Neural progenitor cell (in vitro differentiated cells): ENCODE results near the gene ELFN1. TPM values are rescaled to one million over a fixed set of nuclear protein-coding genes. Genes with fewer than 3 reads are reported as not detected.

ENCODE experiments used
- DNase-seq: peaks from one replicate; pipeline ENCODE4 v3.0.0-alpha.2; 2016; ENCODE audit warnings: low spot score
- H2AFZ ChIP-seq: fragments of 200-600 bp; sonication (generic); replicated peaks from 2 replicates; pipeline ENCODE4 v1.6.1; 2016; ENCODE audit warnings: antibody characterized with exemption
- H3F3A ChIP-seq: fragments of 200-600 bp; sonication (generic); 2 replicates; pipeline ENCODE4 v1.6.1; 2016; ENCODE audit warnings: antibody characterized with exemption, low read depth
- H3K27ac ChIP-seq: fragments of 200-600 bp; sonication (generic); 2 replicates; pipeline ENCODE4 v1.5.1; 2016; ENCODE audit warnings: mild to moderate bottlenecking
- H3K27me3 ChIP-seq: fragments of 200-600 bp; sonication (generic); 2 replicates; pipeline ENCODE4 v1.6.1; 2016; ENCODE audit warnings: mild to moderate bottlenecking, moderate library complexity
- H3K36me3 ChIP-seq: fragments of 200-600 bp; sonication (generic); 2 replicates; pipeline ENCODE4 v1.5.1; 2016
- H3K4me1 ChIP-seq: fragments of 200-600 bp; sonication (generic); 2 replicates; pipeline ENCODE4 v1.6.1; 2016; ENCODE audit warnings: mixed run types
- H3K4me2 ChIP-seq: fragments of 200-600 bp; sonication (generic); 2 replicates; pipeline ENCODE4 v1.6.1; 2016
- H3K4me3 ChIP-seq: fragments of 200-600 bp; sonication (generic); 2 replicates; pipeline ENCODE4 v1.5.1; 2016
- H3K79me2 ChIP-seq: fragments of 200-600 bp; sonication (generic); 2 replicates; pipeline ENCODE4 v1.6.1; 2016; ENCODE audit warnings: low read depth
- H3K9ac ChIP-seq: fragments of 200-600 bp; sonication (generic); 2 replicates; pipeline ENCODE4 v1.6.1; 2016
- H3K9me3 ChIP-seq: fragments of 200-600 bp; sonication (generic); 2 replicates; pipeline ENCODE4 v1.5.1; 2016; ENCODE audit warnings: low read depth
- H4K20me1 ChIP-seq: fragments of 200-600 bp; sonication (generic); 2 replicates; pipeline ENCODE4 v1.6.1; 2016; ENCODE audit warnings: low read depth
- H3K27ac Mint-ChIP-seq: 3 replicates; pipeline ENCODE4 v1.8.0; 2021; ENCODE audit warnings: mixed read lengths
- H3K27me3 Mint-ChIP-seq: 2 replicates; pipeline ENCODE4 v1.8.0; 2022; ENCODE audit warnings: low read depth, mild to moderate bottlenecking, inconsistent platforms, moderate library complexity, mixed read lengths; ENCODE audit not compliant: insufficient read depth
- H3K36me3 Mint-ChIP-seq: 3 replicates; pipeline ENCODE4 v1.8.0; 2021; ENCODE audit warnings: mixed read lengths
- H3K4me1 Mint-ChIP-seq: 3 replicates; pipeline ENCODE4 v1.8.0; 2021; ENCODE audit warnings: mixed read lengths
- H3K4me3 Mint-ChIP-seq: 3 replicates; pipeline ENCODE4 v1.8.0; 2021; ENCODE audit warnings: mild to moderate bottlenecking, moderate library complexity, mixed read lengths
- H3K9me3 Mint-ChIP-seq: 3 replicates; pipeline ENCODE4 v1.8.0; 2020; ENCODE audit warnings: mixed read lengths
- EZH2 ChIP-seq: fragments of 200-600 bp; sonication (generic); IDR thresholded peaks from 2 replicates; pipeline ENCODE4 v1.6.1; 2017; ENCODE audit warnings: antibody characterized with exemption, mild to moderate bottlenecking, moderate library complexity
- EZH2phosphoT487 ChIP-seq: fragments of 200-600 bp; sonication (generic); IDR thresholded peaks from 2 replicates; pipeline ENCODE4 v1.6.1; 2017; ENCODE audit warnings: antibody characterized with exemption
- total RNA-seq: library from RNA; depleted of rRNA; stranded (reverse); fragments of >200 nt; gene quantifications from 2 replicates; pipeline ENCODE4 v1.2.3, GENCODE V29; 2015; ENCODE audit warnings: low replicate concordance
- TF ChIP-seq, protein P1 (sequence below): fragments of 200-600 bp; sonication (generic); IDR thresholded peaks from 2 replicates; pipeline ENCODE4 v1.5.1; 2017; ENCODE audit warnings: antibody characterized with exemption, mild to moderate bottlenecking

Gene ELFN1
- total RNA-seq, 1 donor from 2014 or later, result 2.2 TPM

DNA sequence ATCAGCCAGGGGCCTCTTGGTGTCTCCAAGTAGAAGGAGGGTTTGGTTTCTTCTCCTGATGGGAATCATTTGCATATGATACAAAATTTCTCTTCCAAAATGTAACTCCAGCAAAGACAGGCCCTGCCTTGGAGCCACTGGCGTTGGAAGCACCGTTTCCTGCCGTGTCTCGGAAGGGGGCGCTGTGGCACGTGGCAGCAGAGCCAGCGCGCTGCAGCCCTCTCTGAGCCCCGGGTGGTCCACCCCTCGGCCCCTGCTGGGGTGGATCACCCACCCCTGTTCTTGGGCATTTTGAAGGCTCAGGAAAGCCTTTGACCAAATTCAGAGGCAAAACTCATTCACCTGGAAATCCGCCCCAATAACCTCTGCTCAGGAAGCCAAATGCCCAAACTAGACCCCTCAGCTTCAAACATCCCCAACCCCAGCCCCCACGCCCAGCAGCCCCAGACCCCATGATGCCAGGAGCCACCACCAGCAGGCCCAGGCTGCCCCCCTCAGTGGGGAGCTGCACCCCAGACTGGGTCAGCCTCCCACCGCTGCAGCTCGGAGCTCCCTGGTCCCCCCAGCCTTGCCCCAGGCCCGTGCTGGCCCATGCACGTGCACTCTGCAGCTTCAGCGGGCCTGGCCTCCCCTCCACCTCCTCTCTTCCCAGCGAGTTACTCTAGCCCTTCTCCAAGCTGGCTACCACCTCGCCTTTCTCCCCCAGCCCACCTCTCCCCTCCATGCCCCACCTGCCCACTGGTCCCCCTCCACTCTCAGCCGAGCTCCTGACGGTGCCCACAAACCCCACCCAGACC, 29.5 kb upstream of the ELFN1 start:
- H3K9me3 ChIP-seq, result peaks cover 9% of the 10 kb centered on the region
- H3K36me3 Mint-ChIP-seq, result no peaks in the 10 kb centered on the region
- H3K27me3 ChIP-seq, result no peaks in the 10 kb centered on the region
- peaks cover 5% of the 10 kb centered on the region for H3K4me1 Mint-ChIP-seq
- no peak overlapping the region for H3K27ac Mint-ChIP-seq
- H3K9me3 Mint-ChIP-seq, result peaks cover 10% of the 10 kb centered on the region
- H4K20me1 ChIP-seq, result no peaks in the 10 kb centered on the region
- H3K4me2 ChIP-seq, result no peak overlapping the region
- no peak overlapping the region for H3K9ac ChIP-seq
- no peak for DNase-seq
- no peaks in the 10 kb centered on the region for H3K79me2 ChIP-seq
- no peak for TF ChIP-seq EZH2
- no peak for TF ChIP-seq EZH2phosphoT487
- TF ChIP-seq, protein P1, sequence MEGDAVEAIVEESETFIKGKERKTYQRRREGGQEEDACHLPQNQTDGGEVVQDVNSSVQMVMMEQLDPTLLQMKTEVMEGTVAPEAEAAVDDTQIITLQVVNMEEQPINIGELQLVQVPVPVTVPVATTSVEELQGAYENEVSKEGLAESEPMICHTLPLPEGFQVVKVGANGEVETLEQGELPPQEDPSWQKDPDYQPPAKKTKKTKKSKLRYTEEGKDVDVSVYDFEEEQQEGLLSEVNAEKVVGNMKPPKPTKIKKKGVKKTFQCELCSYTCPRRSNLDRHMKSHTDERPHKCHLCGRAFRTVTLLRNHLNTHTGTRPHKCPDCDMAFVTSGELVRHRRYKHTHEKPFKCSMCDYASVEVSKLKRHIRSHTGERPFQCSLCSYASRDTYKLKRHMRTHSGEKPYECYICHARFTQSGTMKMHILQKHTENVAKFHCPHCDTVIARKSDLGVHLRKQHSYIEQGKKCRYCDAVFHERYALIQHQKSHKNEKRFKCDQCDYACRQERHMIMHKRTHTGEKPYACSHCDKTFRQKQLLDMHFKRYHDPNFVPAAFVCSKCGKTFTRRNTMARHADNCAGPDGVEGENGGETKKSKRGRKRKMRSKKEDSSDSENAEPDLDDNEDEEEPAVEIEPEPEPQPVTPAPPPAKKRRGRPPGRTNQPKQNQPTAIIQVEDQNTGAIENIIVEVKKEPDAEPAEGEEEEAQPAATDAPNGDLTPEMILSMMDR, result peak; percentile 34
- H3K4me1 ChIP-seq, result no peaks in the 10 kb centered on the region
- no peaks in the 10 kb centered on the region for H3K36me3 ChIP-seq
- peaks cover 3% of the 10 kb centered on the region for H3F3A ChIP-seq
- H3K27ac ChIP-seq, result no peak overlapping the region
- H3K27me3 Mint-ChIP-seq, result peaks cover 5% of the 10 kb centered on the region
- H3K4me3 ChIP-seq, result no peak overlapping the region
- H3K4me3 Mint-ChIP-seq, result no peak overlapping the region
- no peak overlapping the region for H2AFZ ChIP-seq

DNA sequence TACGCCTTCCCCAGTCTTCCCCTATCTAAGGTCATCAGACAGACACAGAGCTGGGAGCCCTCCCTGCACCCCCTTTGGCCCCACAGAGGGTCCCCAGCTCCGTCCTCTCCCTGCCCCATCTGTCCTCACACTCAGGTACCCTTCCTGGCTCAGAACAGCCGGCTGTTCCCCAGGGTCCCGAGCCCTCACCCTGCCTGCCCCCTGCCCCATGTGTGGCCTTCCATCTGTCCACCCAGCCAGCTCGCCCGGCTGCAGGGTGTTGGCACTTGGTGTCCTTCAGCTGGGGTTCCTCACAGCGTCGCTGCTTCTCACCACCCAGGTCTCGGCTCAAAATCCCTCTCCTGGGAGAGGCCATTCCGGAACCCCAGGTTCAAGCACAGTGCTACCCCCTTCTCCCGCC, 28.9 kb upstream of the ELFN1 start:
- Histone ChIP-seq H3K36me3 (no peaks in the 10 kb centered on the region), H3F3A (peaks cover 3% of the 10 kb centered on the region), H4K20me1 (no peaks in the 10 kb centered on the region), H3K4me1 (no peaks in the 10 kb centered on the region), H3K4me2 (no peak overlapping the region), H2AFZ (no peak overlapping the region), H3K79me2 (no peaks in the 10 kb centered on the region), H3K9me3 (peaks cover 9% of the 10 kb centered on the region), H3K27ac (no peak overlapping the region), H3K27me3 (no peaks in the 10 kb centered on the region), H3K9ac (no peak overlapping the region), H3K4me3 (no peak overlapping the region)
- H3K4me1 Mint-ChIP-seq, result peaks cover 5% of the 10 kb centered on the region
- H3K27ac Mint-ChIP-seq, result no peak overlapping the region
- H3K27me3 Mint-ChIP-seq, result peaks cover 8% of the 10 kb centered on the region
- peaks cover 5% of the 10 kb centered on the region for H3K9me3 Mint-ChIP-seq
- no peak for DNase-seq
- no peak for TF ChIP-seq EZH2phosphoT487
- no peak for TF ChIP-seq EZH2
- TF ChIP-seq, protein P1, result no peak
- H3K4me3 Mint-ChIP-seq, result no peak overlapping the region
- no peaks in the 10 kb centered on the region for H3K36me3 Mint-ChIP-seq

GRCh38 chr7:1641661-1642260, 28.3 kb upstream of the ELFN1 start:
- peaks cover 5% of the 10 kb centered on the region for H3K9me3 Mint-ChIP-seq
- TF ChIP-seq, protein P1, result no peak
- H3K27ac Mint-ChIP-seq, result no peak overlapping the region

More at GRCh38 chr7:1641661-1642260, 28.3 kb upstream of the ELFN1 start:
- no peaks in the 10 kb centered on the region for H3K4me1 ChIP-seq
- H3K9me3 ChIP-seq, result peaks cover 7% of the 10 kb centered on the region
- no peak overlapping the region for H3K4me2 ChIP-seq
- H3F3A ChIP-seq, result peaks cover 3% of the 10 kb centered on the region
- H3K4me1 Mint-ChIP-seq, result peaks cover 5% of the 10 kb centered on the region
- DNase-seq, result no peak
- no peak overlapping the region for H2AFZ ChIP-seq
- no peaks in the 10 kb centered on the region for H3K36me3 ChIP-seq
- peaks cover 8% of the 10 kb centered on the region for H3K27me3 Mint-ChIP-seq
- no peaks in the 10 kb centered on the region for H3K27me3 ChIP-seq
- no peak overlapping the region for H3K27ac ChIP-seq
- no peaks in the 10 kb centered on the region for H4K20me1 ChIP-seq
- no peak overlapping the region for H3K9ac ChIP-seq
- H3K36me3 Mint-ChIP-seq, result no peaks in the 10 kb centered on the region
- H3K79me2 ChIP-seq, result no peaks in the 10 kb centered on the region
- no peak overlapping the region for H3K4me3 Mint-ChIP-seq
- no peak overlapping the region for H3K4me3 ChIP-seq
